ENCODE data around the gene ARHGEF33.

ARHGEF33 gene

DNA sequence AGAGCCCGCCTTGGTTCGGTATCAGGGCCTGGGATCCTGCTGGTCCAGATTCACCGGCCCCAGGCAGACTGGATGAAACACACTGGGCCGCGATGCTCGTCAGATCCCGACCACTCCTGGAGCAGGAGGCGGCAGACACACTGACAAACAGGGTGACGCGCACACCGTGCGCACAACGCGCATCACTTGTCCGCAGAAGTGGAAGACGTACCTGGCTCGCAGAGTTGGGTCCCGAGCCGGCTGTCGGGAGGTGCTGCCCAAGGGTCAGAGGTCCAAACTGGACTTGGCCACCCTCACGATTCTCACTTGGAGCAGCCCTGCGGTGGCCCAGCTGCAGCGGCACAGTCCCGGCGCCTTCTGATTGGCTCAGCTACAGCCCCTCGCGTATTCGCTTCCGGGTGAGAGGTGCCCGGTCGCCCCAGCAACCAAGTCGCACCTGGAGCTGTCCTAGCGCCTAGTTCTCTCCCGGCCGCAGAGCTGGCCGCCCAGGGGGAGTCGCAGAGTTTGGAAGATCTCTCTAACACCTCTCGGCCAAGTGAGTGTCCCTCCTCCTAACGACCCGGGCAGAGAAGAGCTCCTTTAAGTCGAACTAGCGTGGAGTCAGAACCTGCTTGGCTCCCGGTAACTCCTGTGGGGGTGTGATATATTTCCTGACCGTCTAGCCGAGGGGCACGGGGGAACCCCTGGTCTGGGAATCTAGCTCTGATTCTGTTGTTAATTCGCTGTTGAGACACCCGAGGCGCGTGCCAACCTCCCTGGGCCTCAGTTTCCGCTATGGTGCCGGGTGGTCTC lies 13.9 kb upstream of the ARHGEF33 start, which contains the start of the genes DHX57 and MORN2:
DHX57 (minus strand) TSS at position 359 of the 792 bp plus-strand sequence. CDS start 7,529 bp downstream, outside the sequence.
MORN2 (plus strand) TSS at position 401 of the 792 bp plus-strand sequence.
- DNase-seq (ENCODE audit: low spot score): peak; percentile 85
- H3K4me3 ChIP-seq (ENCODE audit: severe bottlenecking): peak within 1 kb of the TSS; percentile 68
- peak; percentile 98 for ATAC-seq (ENCODE audit: low read depth)
- peaks cover 8% of the 10 kb centered on the region for H3K36me3 ChIP-seq (ENCODE audit: low read depth)
- TF ChIP-seq, protein P1, sequence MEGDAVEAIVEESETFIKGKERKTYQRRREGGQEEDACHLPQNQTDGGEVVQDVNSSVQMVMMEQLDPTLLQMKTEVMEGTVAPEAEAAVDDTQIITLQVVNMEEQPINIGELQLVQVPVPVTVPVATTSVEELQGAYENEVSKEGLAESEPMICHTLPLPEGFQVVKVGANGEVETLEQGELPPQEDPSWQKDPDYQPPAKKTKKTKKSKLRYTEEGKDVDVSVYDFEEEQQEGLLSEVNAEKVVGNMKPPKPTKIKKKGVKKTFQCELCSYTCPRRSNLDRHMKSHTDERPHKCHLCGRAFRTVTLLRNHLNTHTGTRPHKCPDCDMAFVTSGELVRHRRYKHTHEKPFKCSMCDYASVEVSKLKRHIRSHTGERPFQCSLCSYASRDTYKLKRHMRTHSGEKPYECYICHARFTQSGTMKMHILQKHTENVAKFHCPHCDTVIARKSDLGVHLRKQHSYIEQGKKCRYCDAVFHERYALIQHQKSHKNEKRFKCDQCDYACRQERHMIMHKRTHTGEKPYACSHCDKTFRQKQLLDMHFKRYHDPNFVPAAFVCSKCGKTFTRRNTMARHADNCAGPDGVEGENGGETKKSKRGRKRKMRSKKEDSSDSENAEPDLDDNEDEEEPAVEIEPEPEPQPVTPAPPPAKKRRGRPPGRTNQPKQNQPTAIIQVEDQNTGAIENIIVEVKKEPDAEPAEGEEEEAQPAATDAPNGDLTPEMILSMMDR (IDR thresholded peaks at IDR 0.05; ENCODE audit: poor library complexity, severe bottlenecking): no peak
- peaks cover 8% of the 10 kb centered on the region for H3K9me3 ChIP-seq (ENCODE audit: severe bottlenecking)
- H3K27ac ChIP-seq (ENCODE audit: poor library complexity, severe bottlenecking): peak within 1 kb of the TSS; percentile 19
- H3K27me3 ChIP-seq (ENCODE audit: insufficient read depth, poor library complexity, severe bottlenecking): no peaks in the 10 kb centered on the region
- no peaks in the 10 kb centered on the region for H3K4me1 ChIP-seq (ENCODE audit: insufficient read depth, poor library complexity, severe bottlenecking)

DNA sequence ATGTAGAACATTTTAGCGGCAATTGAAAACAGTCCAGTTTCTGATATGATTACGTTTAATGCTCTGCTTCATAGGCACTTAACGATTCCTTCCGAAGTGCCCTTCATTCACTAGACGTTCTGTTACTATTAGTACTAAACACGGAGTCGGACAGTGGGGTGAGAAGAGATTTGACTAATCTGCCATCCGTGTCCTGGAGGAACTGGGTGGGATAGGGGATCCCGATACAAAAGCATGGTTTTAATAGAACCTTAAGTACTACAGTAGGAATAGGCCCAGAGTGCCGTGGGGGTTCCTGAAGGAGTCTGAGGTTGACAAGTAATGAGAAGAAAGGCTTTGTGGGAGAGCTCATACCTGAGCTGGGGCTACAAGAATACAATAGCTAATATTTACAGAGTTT lies 13.3 kb upstream of the ARHGEF33 start:
- peaks cover 2% of the 10 kb centered on the region for H3K9me3 ChIP-seq (ENCODE audit: severe bottlenecking)
- H3K27me3 ChIP-seq (ENCODE audit: insufficient read depth, poor library complexity, severe bottlenecking): no peaks in the 10 kb centered on the region
- no peak for ATAC-seq (ENCODE audit: low read depth)
- TF ChIP-seq, protein P1 (IDR thresholded peaks at IDR 0.05; ENCODE audit: poor library complexity, severe bottlenecking): no peak
- peak overlapping the region; percentile 68 for H3K4me3 ChIP-seq (ENCODE audit: severe bottlenecking)
- no peaks in the 10 kb centered on the region for H3K4me1 ChIP-seq (ENCODE audit: insufficient read depth, poor library complexity, severe bottlenecking)
- H3K36me3 ChIP-seq (ENCODE audit: low read depth): peaks cover 15% of the 10 kb centered on the region
- H3K27ac ChIP-seq (ENCODE audit: poor library complexity, severe bottlenecking): no peak overlapping the region
- DNase-seq (ENCODE audit: low spot score): no peak

DNA sequence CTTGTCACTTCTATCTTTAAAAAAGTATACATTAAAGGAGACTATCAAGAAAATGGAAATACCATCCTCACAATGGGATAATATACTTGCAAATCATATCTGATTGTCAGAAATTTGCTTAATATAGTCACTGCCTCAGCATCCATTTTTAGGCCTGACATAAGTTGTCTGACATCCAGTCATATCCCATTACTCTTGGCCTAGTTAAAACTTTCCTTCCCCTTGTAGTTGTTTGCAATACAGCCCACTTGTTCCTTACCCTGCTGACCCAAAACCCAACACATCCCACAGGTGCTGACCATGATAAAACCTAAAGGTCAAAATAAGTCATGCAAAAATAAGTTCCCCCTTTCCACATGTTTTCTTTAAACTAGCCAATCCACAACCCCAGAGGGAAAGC lies 3.6 kb upstream of the ARHGEF33 start:
- ATAC-seq (ENCODE audit: low read depth) (no peak), DNase-seq (ENCODE audit: low spot score) (no peak)
- Histone ChIP-seq H3K4me1 (ENCODE audit: insufficient read depth, poor library complexity, severe bottlenecking) (no peaks in the 10 kb centered on the region), H3K9me3 (ENCODE audit: severe bottlenecking) (no peaks in the 10 kb centered on the region), H3K4me3 (ENCODE audit: severe bottlenecking) (no peak overlapping the region), H3K27me3 (ENCODE audit: insufficient read depth, poor library complexity, severe bottlenecking) (no peaks in the 10 kb centered on the region), H3K27ac (ENCODE audit: poor library complexity, severe bottlenecking) (no peak overlapping the region), H3K36me3 (ENCODE audit: low read depth) (peaks cover 3% of the 10 kb centered on the region)
- TF ChIP-seq, protein P1 (IDR thresholded peaks at IDR 0.05; ENCODE audit: poor library complexity, severe bottlenecking): no peak

DNA sequence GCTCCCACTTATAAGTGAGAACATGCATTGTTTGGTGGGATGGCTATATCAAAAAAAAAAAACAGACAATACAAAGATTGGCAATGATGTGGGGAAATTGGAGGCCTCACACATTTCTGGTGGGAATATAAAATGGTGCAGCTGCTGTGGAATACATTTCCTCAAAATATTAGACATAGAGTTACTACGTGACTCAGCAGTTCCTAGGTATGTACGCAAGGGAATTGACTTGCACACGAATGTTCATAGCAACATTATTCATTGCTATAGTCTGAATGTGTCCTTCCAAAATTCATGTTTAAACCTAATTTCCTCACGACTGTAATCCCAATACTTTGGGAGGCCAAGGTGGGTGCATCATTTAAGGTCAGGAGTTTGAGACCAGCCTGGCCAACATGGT lies 2.3 kb upstream of the ARHGEF33 start:
- Histone ChIP-seq H3K4me1 (ENCODE audit: insufficient read depth, poor library complexity, severe bottlenecking) (no peaks in the 10 kb centered on the region), H3K27me3 (ENCODE audit: insufficient read depth, poor library complexity, severe bottlenecking) (no peaks in the 10 kb centered on the region), H3K27ac (ENCODE audit: poor library complexity, severe bottlenecking) (no peak overlapping the region), H3K36me3 (ENCODE audit: low read depth) (no peaks in the 10 kb centered on the region), H3K4me3 (ENCODE audit: severe bottlenecking) (no peak overlapping the region), H3K9me3 (ENCODE audit: severe bottlenecking) (no peaks in the 10 kb centered on the region)
- TF ChIP-seq, protein P1 (IDR thresholded peaks at IDR 0.05; ENCODE audit: poor library complexity, severe bottlenecking): no peak
- ATAC-seq (ENCODE audit: low read depth) (no peak), DNase-seq (ENCODE audit: low spot score) (no peak)
